Astrocyte of the cerebellum (primary cell): ENCODE results near the gene AIFM1.

Experiments used
- DNase-seq: peaks from one replicate; pipeline ENCODE4 v3.0.0-alpha.2; 2011; ENCODE audit warnings: low read depth
- H3K4me3 ChIP-seq: 2 replicates; pipeline ENCODE4 v1.5.1; 2011; ENCODE audit warnings: mild to moderate bottlenecking, low read depth, low read length, moderate library complexity
- in situ Hi-C: cut with HindIII; loops from 2 replicates; pipeline ENCODE4 v1.10.0; 2017; ENCODE audit warnings: low sequenced_read_pairs
- TF ChIP-seq, protein P1 (sequence below): IDR thresholded peaks from 2 replicates; pipeline ENCODE4 v1.5.1; 2012; ENCODE audit warnings: low read length, low read depth, moderate library complexity, mild to moderate bottlenecking; ENCODE audit errors: missing control alignments

Gene AIFM1

DNA sequence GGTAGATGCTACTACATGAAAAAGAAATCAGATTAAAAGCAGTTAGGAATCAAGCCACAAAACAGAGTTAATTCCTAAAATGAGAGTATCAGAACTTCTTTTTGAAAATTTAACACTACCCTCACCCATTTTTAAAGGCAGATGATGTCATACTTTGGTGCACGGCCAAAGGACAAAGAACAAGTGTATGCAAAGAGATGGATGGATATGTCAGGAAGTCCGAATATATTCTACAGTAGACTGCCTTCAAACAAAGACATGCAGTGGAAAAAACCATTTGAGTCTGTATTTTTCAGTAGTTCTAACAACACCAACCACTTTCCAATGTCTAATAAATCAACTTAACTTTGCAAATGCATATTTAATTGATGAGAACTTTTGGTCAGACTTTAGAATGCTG is 2.2 kb downstream of the AIFM1 start:
- TF ChIP-seq, protein P1, sequence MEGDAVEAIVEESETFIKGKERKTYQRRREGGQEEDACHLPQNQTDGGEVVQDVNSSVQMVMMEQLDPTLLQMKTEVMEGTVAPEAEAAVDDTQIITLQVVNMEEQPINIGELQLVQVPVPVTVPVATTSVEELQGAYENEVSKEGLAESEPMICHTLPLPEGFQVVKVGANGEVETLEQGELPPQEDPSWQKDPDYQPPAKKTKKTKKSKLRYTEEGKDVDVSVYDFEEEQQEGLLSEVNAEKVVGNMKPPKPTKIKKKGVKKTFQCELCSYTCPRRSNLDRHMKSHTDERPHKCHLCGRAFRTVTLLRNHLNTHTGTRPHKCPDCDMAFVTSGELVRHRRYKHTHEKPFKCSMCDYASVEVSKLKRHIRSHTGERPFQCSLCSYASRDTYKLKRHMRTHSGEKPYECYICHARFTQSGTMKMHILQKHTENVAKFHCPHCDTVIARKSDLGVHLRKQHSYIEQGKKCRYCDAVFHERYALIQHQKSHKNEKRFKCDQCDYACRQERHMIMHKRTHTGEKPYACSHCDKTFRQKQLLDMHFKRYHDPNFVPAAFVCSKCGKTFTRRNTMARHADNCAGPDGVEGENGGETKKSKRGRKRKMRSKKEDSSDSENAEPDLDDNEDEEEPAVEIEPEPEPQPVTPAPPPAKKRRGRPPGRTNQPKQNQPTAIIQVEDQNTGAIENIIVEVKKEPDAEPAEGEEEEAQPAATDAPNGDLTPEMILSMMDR: no peak
- H3K4me3 ChIP-seq: no peak overlapping the region
- in situ Hi-C loops: no loop called here
- DNase-seq: no peak

DNA sequence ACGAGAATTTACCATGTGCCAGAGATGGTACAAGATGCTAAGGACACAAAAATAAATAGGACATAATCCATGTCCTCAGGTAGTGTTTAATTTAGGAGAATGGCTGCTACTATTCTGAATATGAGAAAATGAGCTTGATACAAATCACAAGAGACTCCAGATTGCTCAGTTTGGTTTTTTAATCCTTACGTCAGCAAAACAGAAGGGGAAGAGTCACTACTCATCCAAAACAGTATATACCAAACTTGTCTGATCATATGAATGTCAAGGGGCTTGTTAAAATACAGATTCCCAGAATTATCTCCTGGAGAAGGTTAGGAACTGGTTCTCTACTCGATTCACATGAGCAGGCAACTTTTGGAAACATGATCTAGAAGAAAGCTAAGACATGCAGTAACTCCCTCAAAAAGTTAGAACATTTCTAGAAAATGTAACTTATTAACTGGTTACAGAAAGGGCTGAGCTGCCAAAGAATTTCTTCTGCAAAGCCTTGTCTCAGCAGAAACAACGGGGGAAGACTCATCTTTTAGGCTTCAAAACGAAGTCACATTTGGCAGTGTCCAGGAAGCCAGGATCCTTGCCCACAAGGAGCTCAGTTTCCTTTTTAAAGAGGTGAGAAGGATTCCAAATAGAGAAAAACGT is 3.4 kb downstream of the AIFM1 start:
- TF ChIP-seq, protein P1: no peak
- H3K4me3 ChIP-seq: no peak overlapping the region
- no peak for DNase-seq
- in situ Hi-C loops: no loop called here

DNA sequence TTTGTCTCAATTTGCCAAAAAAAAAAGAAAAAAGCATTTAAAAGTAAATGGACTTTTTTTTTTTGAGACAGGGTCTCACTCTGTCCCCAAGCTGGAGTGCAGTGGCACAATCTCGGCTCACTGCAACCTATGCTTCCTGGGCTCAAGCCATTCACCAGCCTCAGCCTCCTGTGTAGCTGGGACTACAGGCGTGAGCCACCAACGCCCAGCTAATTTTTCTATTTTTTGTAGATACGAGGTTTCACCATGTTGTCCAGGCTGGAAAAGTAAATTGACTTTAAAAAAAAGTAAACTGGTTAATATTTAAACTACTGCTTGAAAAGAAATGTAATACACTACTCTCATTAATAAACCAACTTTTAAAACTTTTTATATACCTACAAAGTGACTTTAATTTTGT is 5.9 kb downstream of the AIFM1 start:
- in situ Hi-C loops: no loop called here
- TF ChIP-seq, protein P1: no peak
- H3K4me3 ChIP-seq: no peak overlapping the region
- no peak for DNase-seq

- no peak for DNase-seq
- TF ChIP-seq, protein P1: no peak
- H3K4me3 ChIP-seq: no peak overlapping the region
- in situ Hi-C loops: no loop called here
Measured at GRCh38 chrX:130158311-130158710, 7.3 kb downstream of the AIFM1 start.

GRCh38 chrX:130155564-130155963 is 10.1 kb downstream of the AIFM1 start:
- TF ChIP-seq, protein P1: no peak
- H3K4me3 ChIP-seq: no peak overlapping the region
- DNase-seq: no peak
- in situ Hi-C loops: no loop called here

DNA sequence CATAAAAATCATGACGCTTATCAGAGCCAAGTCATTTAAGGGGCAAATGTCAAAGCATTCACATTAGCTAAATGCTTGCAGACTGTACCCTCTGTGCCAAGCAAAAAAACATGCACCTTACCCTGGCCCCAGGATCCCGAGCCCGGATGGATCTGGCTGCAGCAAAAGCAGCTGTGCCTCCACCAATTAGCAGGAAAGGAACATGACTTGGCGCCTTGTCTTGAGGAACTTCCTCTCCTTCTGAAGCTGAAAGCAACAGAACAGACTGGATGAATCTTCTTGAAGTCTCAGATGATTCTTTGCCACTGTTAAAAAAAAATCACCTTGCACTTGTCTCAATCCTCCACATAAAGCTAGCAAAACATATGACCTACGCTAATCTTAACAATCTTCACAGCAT is 18.0 kb downstream of the AIFM1 start:
- no peak for DNase-seq
- H3K4me3 ChIP-seq: no peak overlapping the region
- TF ChIP-seq, protein P1: no peak
- in situ Hi-C loops: no loop called here
